Activated naive CD4-positive, alpha-beta T cell treated with anti-CD3 and anti-CD28 coated beads for 36 hours (primary cell): ENCODE results near the gene PRPH2. TPM values are rescaled to one million over a fixed set of nuclear protein-coding genes. Genes with fewer than 3 reads are reported as not detected.
"Not testable (repeated sequence)": the region's sequence is repeated elsewhere in the genome, so short reads cannot be mapped to it uniquely, and the experiment has no call there.

ENCODE experiments used
- CTCF ChIA-PET: fragments of 350-600 bp; sonication (Branson Sonifier 250); formaldehyde crosslinking; loops from one replicate; lab custom pipeline; 2021; ENCODE audit warnings: antibody characterized with exemption; lab: Charles Lee
- DNase-seq: peaks from one replicate; pipeline ENCODE4 v3.0.0-alpha.2; 2020
- H3K27ac Mint-ChIP-seq: one replicate; pipeline ENCODE4 v1.8.0; 2021; ENCODE audit warnings: mild to moderate bottlenecking, mixed read lengths
- H3K27me3 Mint-ChIP-seq: one replicate; pipeline ENCODE4 v1.8.0; 2021; ENCODE audit warnings: low read depth, mixed read lengths
- H3K36me3 Mint-ChIP-seq: one replicate; pipeline ENCODE4 v1.8.0; 2021; ENCODE audit warnings: low read depth, mixed read lengths
- H3K4me1 Mint-ChIP-seq: one replicate; pipeline ENCODE4 v1.8.0; 2021; ENCODE audit warnings: low read depth, mixed read lengths
- H3K4me3 Mint-ChIP-seq: one replicate; pipeline ENCODE4 v1.8.0; 2021; ENCODE audit warnings: mild to moderate bottlenecking, moderate library complexity, mixed read lengths
- H3K9me3 Mint-ChIP-seq: one replicate; pipeline ENCODE4 v1.8.0; 2021; ENCODE audit warnings: mixed read lengths
- intact Hi-C: fragments of 100-400 bp; cut with micrococcal nuclease; formaldehyde crosslinking; loops from one replicate; pipeline ENCODE4 v1.15.1; 2023
- total RNA-seq, 2 experiments: library from RNA; stranded (reverse); gene quantifications; one replicate each; pipeline ENCODE4 v1.2.3, GENCODE V29; 2021

Gene PRPH2
- total RNA-seq, 2 experiments from 2014 or later, result not detected

- H3K27me3 Mint-ChIP-seq, intact Hi-C loops, DNase-seq, H3K4me1 Mint-ChIP-seq, H3K36me3 Mint-ChIP-seq, H3K4me3 Mint-ChIP-seq, H3K27ac Mint-ChIP-seq, H3K9me3 Mint-ChIP-seq: not testable (repeated sequence)
- CTCF ChIA-PET, result interaction anchor here (0.7 kb wide), 1 partner anchor 72 kb away, joined by 3 read pairs; no protein-coding TSS in a partner anchor
Measured at GRCh38 chr6:42733867-42734481, 11.6 kb upstream of the PRPH2 start.

- CTCF ChIA-PET, result interaction anchor here (0.6 to 2.1 kb wide), 6 partner anchors 29 to 503 kb away, joined by 3 to 7 read pairs (median 5); no protein-coding TSS in a partner anchor
Measured at GRCh38 chr6:42729731-42730130, 7.3 kb upstream of the PRPH2 start.

GRCh38 chr6:42727627-42728026, 5.2 kb upstream of the PRPH2 start:
- Mint-ChIP-seq H3K9me3 (no peaks in the 10 kb centered on the region), H3K36me3 (no peaks in the 10 kb centered on the region), H3K4me3 (peak overlapping the region; percentile 59), H3K27ac (no peak overlapping the region), H3K27me3 (no peaks in the 10 kb centered on the region), H3K4me1 (peaks cover 15% of the 10 kb centered on the region)
- no peak for DNase-seq
- intact Hi-C loops, result loop anchor here (2.0 to 5.0 kb wide), 4 partner anchors 37 to 171 kb away; partner anchors contain the start of gene BICRAL
- CTCF ChIA-PET, result interaction anchor here (0.5 to 3.5 kb wide), 9 partner anchors 13 to 180 kb away, joined by 3 to 41 read pairs (median 5); no protein-coding TSS in a partner anchor

More at GRCh38 chr6:42729731-42730130, 7.3 kb upstream of the PRPH2 start:
- DNase-seq, result no peak
- Mint-ChIP-seq H3K9me3 (no peaks in the 10 kb centered on the region), H3K27ac (no peak overlapping the region), H3K4me1 (peaks cover 15% of the 10 kb centered on the region), H3K27me3 (no peaks in the 10 kb centered on the region), H3K4me3 (no peak overlapping the region), H3K36me3 (no peaks in the 10 kb centered on the region)
- intact Hi-C loops, result loop anchor here (5.0 kb wide), 1 partner anchor 53 kb away; the partner anchor contains the start of gene BICRAL

- Mint-ChIP-seq H3K4me3 (peak overlapping the region; percentile 76), H3K9me3 (no peaks in the 10 kb centered on the region), H3K27ac (peak overlapping the region; percentile 91), H3K27me3 (no peaks in the 10 kb centered on the region), H3K4me1 (peaks cover 15% of the 10 kb centered on the region), H3K36me3 (no peaks in the 10 kb centered on the region)
- intact Hi-C loops, result loop anchor here (2.0 to 5.0 kb wide), 4 partner anchors 36 to 172 kb away; partner anchors contain the start of gene BICRAL
- CTCF ChIA-PET, result interaction anchor here (0.5 to 3.5 kb wide), 16 partner anchors 13 to 180 kb away, joined by 3 to 41 read pairs (median 5); partner anchors contain the start of gene RPL7L1
- peak; percentile 11 for DNase-seq
Measured at GRCh38 chr6:42727087-42727611, 4.8 kb upstream of the PRPH2 start.

- Mint-ChIP-seq H3K4me1 (peaks cover 15% of the 10 kb centered on the region), H3K27me3 (no peaks in the 10 kb centered on the region), H3K9me3 (no peaks in the 10 kb centered on the region), H3K27ac (peak overlapping the region; percentile 91), H3K36me3 (no peaks in the 10 kb centered on the region), H3K4me3 (peak overlapping the region; percentile 76)
- intact Hi-C loops, result loop anchor here (1.0 to 5.0 kb wide), 8 partner anchors 20 to 509 kb away; partner anchors contain the start of genes BICRAL, MRPS10, RPL7L1 and TBCC
- CTCF ChIA-PET, result interaction anchor here (0.6 to 3.5 kb wide), 27 partner anchors 9 to 179 kb away, joined by 3 to 41 read pairs (median 4); partner anchors contain the start of gene RPL7L1
- DNase-seq, result peak; percentile 84
Measured at GRCh38 chr6:42726485-42727086, 4.2 kb upstream of the PRPH2 start.

GRCh38 chr6:42726026-42726425, 3.6 kb upstream of the PRPH2 start:
- Mint-ChIP-seq H3K27ac (peak overlapping the region; percentile 91), H3K4me1 (peaks cover 15% of the 10 kb centered on the region), H3K4me3 (peak overlapping the region; percentile 76), H3K9me3 (no peaks in the 10 kb centered on the region), H3K36me3 (no peaks in the 10 kb centered on the region), H3K27me3 (no peaks in the 10 kb centered on the region)
- intact Hi-C loops, result loop anchor here (1.0 to 5.0 kb wide), 8 partner anchors 20 to 509 kb away; partner anchors contain the start of genes BICRAL, MRPS10, RPL7L1 and TBCC
- CTCF ChIA-PET, result interaction anchor here (0.6 to 3.5 kb wide), 27 partner anchors 8 to 179 kb away, joined by 3 to 41 read pairs (median 4); partner anchors contain the start of gene RPL7L1
- DNase-seq, result no peak

- no peak for DNase-seq
- Mint-ChIP-seq H3K36me3 (no peaks in the 10 kb centered on the region), H3K4me3 (no peak overlapping the region), H3K27ac (no peak overlapping the region), H3K27me3 (no peaks in the 10 kb centered on the region), H3K9me3 (no peaks in the 10 kb centered on the region), H3K4me1 (peaks cover 15% of the 10 kb centered on the region)
- CTCF ChIA-PET, result interaction anchor here (1.5 to 3.5 kb wide), 3 partner anchors 28 to 63 kb away, joined by 3 to 41 read pairs (median 4); no protein-coding TSS in a partner anchor
- intact Hi-C loops, result loop anchor here (5.0 kb wide), 1 partner anchor 57 kb away; the partner anchor contains the start of gene BICRAL
Measured at GRCh38 chr6:42724825-42725224, 2.4 kb upstream of the PRPH2 start.

- Mint-ChIP-seq H3K27ac (no peak overlapping the region), H3K9me3 (no peaks in the 10 kb centered on the region), H3K4me1 (no peaks in the 10 kb centered on the region), H3K36me3 (no peaks in the 10 kb centered on the region), H3K27me3 (no peaks in the 10 kb centered on the region), H3K4me3 (no peak overlapping the region)
- intact Hi-C loops, result no loop called here
- CTCF ChIA-PET, result interaction anchor here (1.9 kb wide), 1 partner anchor 59 kb away, joined by 4 read pairs; no protein-coding TSS in a partner anchor
- DNase-seq, result no peak
Measured at GRCh38 chr6:42720739-42721138, 1.7 kb downstream of the PRPH2 start.

GRCh38 chr6:42715871-42716270, 6.5 kb downstream of the PRPH2 start:
- no peaks in the 10 kb centered on the region for H3K4me1 Mint-ChIP-seq
- no peak for DNase-seq
- no peaks in the 10 kb centered on the region for H3K27me3 Mint-ChIP-seq
- H3K4me3 Mint-ChIP-seq, result no peak overlapping the region
- peaks cover 3% of the 10 kb centered on the region for H3K9me3 Mint-ChIP-seq
- CTCF ChIA-PET, result interaction anchor here (0.6 to 2.0 kb wide), 2 partner anchors 54 to 58 kb away, joined by 4 to 6 read pairs; no protein-coding TSS in a partner anchor
- no peaks in the 10 kb centered on the region for H3K36me3 Mint-ChIP-seq
- no peak overlapping the region for H3K27ac Mint-ChIP-seq
- intact Hi-C loops, result no loop called here

- DNase-seq, result no peak
- Mint-ChIP-seq H3K27ac (no peak overlapping the region), H3K4me1 (no peaks in the 10 kb centered on the region), H3K9me3 (peaks cover 3% of the 10 kb centered on the region), H3K4me3 (no peak overlapping the region), H3K36me3 (no peaks in the 10 kb centered on the region), H3K27me3 (no peaks in the 10 kb centered on the region)
- CTCF ChIA-PET, result interaction anchor here (0.6 to 2.0 kb wide), 7 partner anchors 11 to 206 kb away, joined by 3 to 6 read pairs (median 4); no protein-coding TSS in a partner anchor
- intact Hi-C loops, result no loop called here
Measured at GRCh38 chr6:42714098-42714761, 8.2 kb downstream of the PRPH2 start.

GRCh38 chr6:42711930-42712329, 10.5 kb downstream of the PRPH2 start:
- H3K4me1 Mint-ChIP-seq, result no peaks in the 10 kb centered on the region
- no peak for DNase-seq
- no peaks in the 10 kb centered on the region for H3K27me3 Mint-ChIP-seq
- peaks cover 3% of the 10 kb centered on the region for H3K9me3 Mint-ChIP-seq
- no peak overlapping the region for H3K4me3 Mint-ChIP-seq
- no peaks in the 10 kb centered on the region for H3K36me3 Mint-ChIP-seq
- H3K27ac Mint-ChIP-seq, result no peak overlapping the region
- CTCF ChIA-PET, result interaction anchor here (1.7 kb wide), 1 partner anchor 14 kb away, joined by 5 read pairs; no protein-coding TSS in a partner anchor
- intact Hi-C loops, result no loop called here
